Fibroblast of lung (primary cell): ENCODE data around the gene SDCBP2. TPM values are rescaled to one million over a fixed set of nuclear protein-coding genes. Genes with fewer than 3 reads are reported as not detected.

ENCODE experiments used
- DNase-seq, 2 donors: peaks; one replicate each; pipeline versions ENCODE4 v3.0.0 to v3.0.0-alpha.2; 2010; ENCODE audit warnings: low read depth in 2 of 2
- H2AFZ ChIP-seq: 2 replicates; pipeline ENCODE4 v1.5.1; 2012; ENCODE audit warnings: low read length, control low read depth, inconsistent platforms
- H3K27ac ChIP-seq: 2 replicates; pipeline ENCODE4 v1.5.1; 2011; ENCODE audit warnings: low read length, control low read depth; ENCODE audit not compliant: insufficient read depth
- H3K27me3 ChIP-seq: 2 replicates; pipeline ENCODE4 v1.5.1; 2011; ENCODE audit warnings: mild to moderate bottlenecking, low read length; ENCODE audit not compliant: control insufficient read depth, insufficient read depth
- H3K36me3 ChIP-seq: 2 replicates; pipeline ENCODE4 v1.5.1; 2011; ENCODE audit warnings: low read length; ENCODE audit not compliant: control insufficient read depth, insufficient read depth
- H3K4me1 ChIP-seq: 2 replicates; pipeline ENCODE4 v1.5.1; 2011; ENCODE audit warnings: low read length; ENCODE audit not compliant: control insufficient read depth, insufficient read depth; ENCODE audit errors: extremely low read depth
- H3K4me2 ChIP-seq: 2 replicates; pipeline ENCODE4 v1.5.1; 2011; ENCODE audit warnings: low read length, control low read depth; ENCODE audit not compliant: insufficient read depth; ENCODE audit errors: extremely low read depth
- H3K4me3 ChIP-seq, 4 experiments: fragments of 200-600 bp in 1 of 4; sonication (generic) in 1 of 4; replicated peaks in 1 of 4; 2 replicates each; pipeline ENCODE4 v1.5.1; 2011 to 2016; ENCODE audit warnings: low read length in 4 of 4, low read depth in 3 of 4, mild to moderate bottlenecking in 3 of 4, control low read depth in 2 of 4, inconsistent platforms in 1 of 4, mixed read lengths in 1 of 4; ENCODE audit not compliant: insufficient read depth in 1 of 4; ENCODE audit errors: control extremely low read depth in 1 of 4
- H3K79me2 ChIP-seq: 2 replicates; pipeline ENCODE4 v1.5.1; 2012; ENCODE audit warnings: mild to moderate bottlenecking, low read length, inconsistent platforms; ENCODE audit not compliant: control insufficient read depth, insufficient read depth
- H3K9ac ChIP-seq: 2 replicates; pipeline ENCODE4 v1.5.1; 2011; ENCODE audit warnings: mild to moderate bottlenecking, low read length, control low read depth; ENCODE audit not compliant: insufficient read depth
- H3K9me3 ChIP-seq: 2 replicates; pipeline ENCODE4 v1.5.1; 2012; ENCODE audit warnings: low read depth, low read length; ENCODE audit not compliant: control insufficient read depth, insufficient read depth
- H4K20me1 ChIP-seq: 2 replicates; pipeline ENCODE4 v1.5.1; 2011; ENCODE audit warnings: low read length; ENCODE audit not compliant: control insufficient read depth, insufficient read depth; ENCODE audit errors: extremely low read depth
- EZH2 ChIP-seq: IDR thresholded peaks from 2 replicates; pipeline ENCODE4 v1.5.1; 2012; ENCODE audit warnings: low read length, control low read depth, mild to moderate bottlenecking; ENCODE audit errors: missing control alignments
- polyA plus RNA-seq, 2 donors: library from polyadenylated mRNA; depleted of rRNA in 1 of 2; stranded (reverse) in 1 of 2; unstranded in 1 of 2; fragments of >200 nt; gene quantifications; 2 replicates each; pipeline ENCODE4 v1.2.1, GENCODE V29; 2011 to 2012; ENCODE audit warnings: missing spikeins in 1 of 2
- total RNA-seq: library from RNA; depleted of rRNA; stranded (reverse); fragments of >200 nt; gene quantifications from 2 replicates; pipeline ENCODE4 v1.2.1, GENCODE V29; 2014
- TF ChIP-seq, protein P1 (sequence below), 2 donors: IDR thresholded peaks in 1 of 2; conservative IDR thresholded peaks in 1 of 2; 1 replicate in 1 of 2; 2 replicates in 1 of 2; pipeline ENCODE4 v1.5.1; 2011 to 2012; ENCODE audit warnings: low read length in 2 of 2, control low read depth in 1 of 2, inconsistent platforms in 1 of 2, low read depth in 1 of 2, mild to moderate bottlenecking in 1 of 2

Gene SDCBP2
- total and polyA plus RNA-seq, 2 donors (not counting 1 experiment from before 2014, with no cell fraction given) = 0.78 to 2.1 TPM

DNA sequence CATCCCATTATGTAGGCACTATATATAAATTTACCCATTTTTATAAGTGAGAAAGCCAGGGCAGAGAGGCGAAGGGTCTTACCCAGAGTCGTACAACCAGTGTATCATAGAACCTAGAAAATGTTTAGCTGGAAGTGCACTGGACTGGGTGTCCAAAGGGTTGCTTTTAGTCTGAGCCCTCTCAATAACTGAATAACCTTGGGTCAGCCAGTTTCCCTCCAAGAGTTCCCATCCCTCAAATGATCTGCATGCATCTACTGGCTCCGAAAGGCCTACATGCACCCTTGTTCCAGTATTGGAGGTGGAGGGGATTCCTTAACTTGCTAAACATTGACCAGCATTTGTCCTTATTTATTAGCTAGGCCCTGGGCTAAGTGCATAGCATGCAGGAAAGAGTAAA, 59.1 kb downstream of the SDCBP2 start:
- Histone ChIP-seq H3K9me3 (no peaks in the 10 kb centered on the region), H3K27ac (no peak overlapping the region), H4K20me1 (no peaks in the 10 kb centered on the region), H3K27me3 (no peaks in the 10 kb centered on the region), H3K9ac (no peak overlapping the region), H3K79me2 (no peaks in the 10 kb centered on the region), H3K4me3 (no peak overlapping the region), H3K36me3 (no peaks in the 10 kb centered on the region), H3K4me2 (no peak overlapping the region), H3K4me1 (peaks cover 3% of the 10 kb centered on the region), H2AFZ (no peak overlapping the region)
- TF ChIP-seq EZH2 = no peak
- TF ChIP-seq, protein P1, sequence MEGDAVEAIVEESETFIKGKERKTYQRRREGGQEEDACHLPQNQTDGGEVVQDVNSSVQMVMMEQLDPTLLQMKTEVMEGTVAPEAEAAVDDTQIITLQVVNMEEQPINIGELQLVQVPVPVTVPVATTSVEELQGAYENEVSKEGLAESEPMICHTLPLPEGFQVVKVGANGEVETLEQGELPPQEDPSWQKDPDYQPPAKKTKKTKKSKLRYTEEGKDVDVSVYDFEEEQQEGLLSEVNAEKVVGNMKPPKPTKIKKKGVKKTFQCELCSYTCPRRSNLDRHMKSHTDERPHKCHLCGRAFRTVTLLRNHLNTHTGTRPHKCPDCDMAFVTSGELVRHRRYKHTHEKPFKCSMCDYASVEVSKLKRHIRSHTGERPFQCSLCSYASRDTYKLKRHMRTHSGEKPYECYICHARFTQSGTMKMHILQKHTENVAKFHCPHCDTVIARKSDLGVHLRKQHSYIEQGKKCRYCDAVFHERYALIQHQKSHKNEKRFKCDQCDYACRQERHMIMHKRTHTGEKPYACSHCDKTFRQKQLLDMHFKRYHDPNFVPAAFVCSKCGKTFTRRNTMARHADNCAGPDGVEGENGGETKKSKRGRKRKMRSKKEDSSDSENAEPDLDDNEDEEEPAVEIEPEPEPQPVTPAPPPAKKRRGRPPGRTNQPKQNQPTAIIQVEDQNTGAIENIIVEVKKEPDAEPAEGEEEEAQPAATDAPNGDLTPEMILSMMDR (conservative IDR thresholded peaks at IDR 0.05 in 1 of 2, IDR thresholded peaks at IDR 0.05 in 1 of 2; ENCODE audit: low read depth in 1 of 2, low read length in 2 of 2) = no peak
- DNase-seq = no peak

DNA sequence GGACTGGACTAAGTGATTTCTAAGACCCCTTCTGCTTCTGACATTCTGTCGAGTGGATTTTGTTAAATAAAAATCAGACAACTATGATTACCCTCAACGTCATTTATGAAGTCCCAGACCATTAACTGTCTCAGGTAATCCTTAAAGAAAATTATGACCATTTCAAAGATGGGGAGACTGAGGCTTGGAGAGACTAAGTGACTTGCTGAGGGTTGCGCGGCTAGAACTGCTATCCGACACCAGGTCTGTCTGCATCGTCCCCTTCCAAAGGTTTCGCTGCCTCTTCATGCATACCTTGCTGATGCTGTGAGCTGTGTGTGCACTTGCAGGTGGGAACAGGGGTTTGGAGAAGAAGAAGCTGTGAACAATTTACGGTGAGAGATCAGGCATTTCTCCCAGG, 59.7 kb downstream of the SDCBP2 start:
- Histone ChIP-seq H3K36me3 (no peaks in the 10 kb centered on the region), H3K27ac (no peak overlapping the region), H3K4me1 (peaks cover 3% of the 10 kb centered on the region), H3K27me3 (no peaks in the 10 kb centered on the region), H4K20me1 (no peaks in the 10 kb centered on the region), H2AFZ (no peak overlapping the region), H3K4me3 (no peak overlapping the region), H3K79me2 (no peaks in the 10 kb centered on the region), H3K9me3 (no peaks in the 10 kb centered on the region), H3K4me2 (no peak overlapping the region), H3K9ac (no peak overlapping the region)
- DNase-seq = no peak
- TF ChIP-seq EZH2 = no peak
- TF ChIP-seq, protein P1 (conservative IDR thresholded peaks at IDR 0.05 in 1 of 2, IDR thresholded peaks at IDR 0.05 in 1 of 2; ENCODE audit: low read depth in 1 of 2, low read length in 2 of 2) = no peak

DNA sequence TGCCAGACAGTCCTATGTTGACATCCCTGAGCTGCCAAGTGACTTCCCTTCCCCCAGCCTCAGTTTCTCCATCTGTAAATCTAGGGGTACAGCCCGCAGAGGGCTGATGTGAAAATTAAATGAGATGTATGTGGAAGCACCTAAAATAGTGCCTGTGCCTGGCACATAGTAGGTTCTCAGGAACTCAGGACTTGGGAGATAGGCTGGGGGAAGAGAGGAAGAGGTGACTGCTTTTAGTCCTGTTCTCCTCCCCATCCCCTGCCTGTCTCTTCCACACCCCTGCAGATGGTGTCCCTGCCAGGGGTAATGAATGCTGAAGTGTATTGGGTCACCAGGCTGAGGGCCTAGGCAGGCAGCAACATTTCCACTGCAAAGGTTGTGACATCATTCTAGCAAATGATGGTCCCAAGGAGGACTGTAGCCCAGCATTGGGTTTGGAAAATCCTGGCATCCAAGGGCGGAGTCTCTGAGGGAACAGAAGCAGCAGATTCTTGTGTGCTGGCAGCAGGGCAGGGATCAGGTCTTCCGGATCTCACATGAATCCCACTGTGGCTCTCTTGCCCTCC, 61.0 kb downstream of the SDCBP2 start:
- TF ChIP-seq, protein P1 (conservative IDR thresholded peaks at IDR 0.05 in 1 of 2, IDR thresholded peaks at IDR 0.05 in 1 of 2; ENCODE audit: low read depth in 1 of 2, low read length in 2 of 2) = no peak
- no peak for TF ChIP-seq EZH2
- no peaks in the 10 kb centered on the region for H3K27me3 ChIP-seq
- H3K79me2 ChIP-seq = no peaks in the 10 kb centered on the region
- no peaks in the 10 kb centered on the region for H4K20me1 ChIP-seq
- H3K9me3 ChIP-seq = no peaks in the 10 kb centered on the region
- H2AFZ ChIP-seq = no peak overlapping the region
- no peak for DNase-seq
- no peak overlapping the region for H3K27ac ChIP-seq
- H3K4me3 ChIP-seq = no peak overlapping the region
- H3K36me3 ChIP-seq = no peaks in the 10 kb centered on the region
- H3K9ac ChIP-seq = no peak overlapping the region
- H3K4me1 ChIP-seq = peaks cover 3% of the 10 kb centered on the region
- H3K4me2 ChIP-seq = no peak overlapping the region
